ENCODE measurements around the gene CAPN8.

CAPN8 gene

DNA sequence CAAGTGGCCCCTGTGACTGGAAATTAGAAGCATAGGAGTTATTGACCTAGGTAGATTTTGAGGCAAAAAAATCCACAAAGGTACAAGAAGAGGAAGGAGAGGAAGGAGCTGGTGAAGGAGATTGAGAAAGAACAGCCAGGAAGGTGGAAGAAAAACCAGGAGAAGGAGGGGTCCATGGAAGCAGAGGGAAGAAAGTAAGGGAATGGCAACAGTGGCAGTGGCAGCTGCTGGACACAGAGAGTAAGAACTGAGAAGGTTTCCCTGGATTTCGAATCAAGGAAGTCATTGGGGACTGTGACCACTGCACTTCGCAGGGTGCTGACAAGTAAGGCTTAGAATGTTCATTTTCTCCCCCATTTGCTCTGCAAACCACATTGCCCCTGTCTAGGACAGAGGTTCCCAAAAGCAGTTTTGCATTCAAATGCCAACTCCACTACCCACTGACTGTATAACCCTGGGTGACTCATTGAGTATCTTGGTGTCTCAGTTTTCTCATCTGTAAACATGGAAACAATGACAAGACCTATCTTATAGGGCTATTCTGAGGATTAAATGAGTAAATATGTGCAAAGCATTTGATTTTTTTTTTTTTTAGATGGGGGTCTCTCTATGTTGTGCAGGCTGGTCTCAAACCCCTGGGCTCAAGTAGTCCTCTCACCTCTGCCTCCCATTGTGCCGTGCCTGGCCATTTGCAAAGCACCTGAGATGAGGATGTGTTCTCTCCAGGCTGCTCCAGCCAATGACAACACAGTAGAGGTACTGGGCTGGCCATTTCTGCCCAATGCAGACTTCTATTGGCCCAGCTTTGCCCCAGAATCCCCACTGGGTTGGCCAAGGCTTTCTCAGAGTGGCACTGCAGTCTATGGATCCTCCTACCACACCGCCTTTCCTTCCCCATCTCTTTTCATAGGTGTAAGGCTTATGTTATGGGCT, 37.5 kb upstream of the CAPN8 start:
- H3K36me3 ChIP-seq: no peaks in the 10 kb centered on the region
- H3K4me3 ChIP-seq: no peak overlapping the region
- H3K27ac ChIP-seq: no peak overlapping the region
- peaks cover 10% of the 10 kb centered on the region for H3K4me1 ChIP-seq
- H4K20me1 ChIP-seq: no peaks in the 10 kb centered on the region
- TF ChIP-seq Cebpa-rat (IDR thresholded peaks at IDR 0.05): no peak
- H3K4me2 ChIP-seq: no peak overlapping the region
- no peaks in the 10 kb centered on the region for H3K27me3 ChIP-seq
- no peaks in the 10 kb centered on the region for H3K9me3 ChIP-seq
- no peak overlapping the region for H3K9ac ChIP-seq

GRCh38 chr1:223700942-223701637, 35.6 kb upstream of the CAPN8 start:
- H3K9me3 ChIP-seq: no peaks in the 10 kb centered on the region
- no peak overlapping the region for H3K4me2 ChIP-seq
- H3K9ac ChIP-seq: no peak overlapping the region
- TF ChIP-seq Cebpa-rat (IDR thresholded peaks at IDR 0.05): no peak
- H4K20me1 ChIP-seq: no peaks in the 10 kb centered on the region
- H3K36me3 ChIP-seq: no peaks in the 10 kb centered on the region
- peaks cover 9% of the 10 kb centered on the region for H3K4me1 ChIP-seq
- no peak overlapping the region for H3K27ac ChIP-seq
- H3K27me3 ChIP-seq: no peaks in the 10 kb centered on the region
- no peak overlapping the region for H3K4me3 ChIP-seq

GRCh38 chr1:223700388-223700918, 35.0 kb upstream of the CAPN8 start:
- H3K4me2 ChIP-seq: no peak overlapping the region

DNA sequence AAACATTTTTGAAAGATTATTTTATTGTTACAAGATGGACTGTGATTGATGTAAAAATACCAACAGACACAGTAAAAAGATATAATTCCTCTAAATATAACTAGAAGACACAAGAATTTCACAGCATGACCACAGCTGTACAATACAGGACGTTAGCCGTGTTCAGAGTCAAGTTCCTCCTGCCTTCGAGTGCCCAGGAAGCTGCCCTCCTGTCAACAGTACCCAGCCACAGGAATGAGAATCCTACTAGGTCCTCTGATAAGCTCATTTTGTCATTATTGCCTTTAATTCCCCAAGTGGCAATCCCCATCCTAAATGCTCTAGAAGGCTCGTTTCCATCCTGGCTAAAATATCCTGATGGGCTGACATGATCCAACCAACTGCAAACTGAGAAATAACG, 30.4 kb upstream of the CAPN8 start:
- H4K20me1 ChIP-seq: no peaks in the 10 kb centered on the region
- no peaks in the 10 kb centered on the region for H3K36me3 ChIP-seq
- H3K4me3 ChIP-seq: no peak overlapping the region
- H3K27me3 ChIP-seq: no peaks in the 10 kb centered on the region
- no peak overlapping the region for H3K27ac ChIP-seq
- no peak for TF ChIP-seq Cebpa-rat (IDR thresholded peaks at IDR 0.05)
- H3K4me1 ChIP-seq: peaks cover 7% of the 10 kb centered on the region; the same call in 1 of the 2 replicates
- no peak overlapping the region for H3K9ac ChIP-seq
- H3K4me2 ChIP-seq: no peak overlapping the region
- no peaks in the 10 kb centered on the region for H3K9me3 ChIP-seq

More at GRCh38 chr1:223700388-223700918, 35.0 kb upstream of the CAPN8 start:
- Histone ChIP-seq H3K27ac (no peak overlapping the region), H3K4me3 (no peak overlapping the region), H3K27me3 (no peaks in the 10 kb centered on the region), H3K4me1 (peaks cover 7% of the 10 kb centered on the region; the same call in 1 of the 2 replicates), H4K20me1 (no peaks in the 10 kb centered on the region), H3K9ac (no peak overlapping the region), H3K9me3 (no peaks in the 10 kb centered on the region), H3K36me3 (no peaks in the 10 kb centered on the region)
- TF ChIP-seq Cebpa-rat (IDR thresholded peaks at IDR 0.05): no peak

- Histone ChIP-seq H3K27me3 (no peaks in the 10 kb centered on the region), H3K36me3 (no peaks in the 10 kb centered on the region), H3K9ac (no peak overlapping the region), H3K27ac (no peak overlapping the region), H3K9me3 (no peaks in the 10 kb centered on the region), H4K20me1 (no peaks in the 10 kb centered on the region), H3K4me3 (no peak overlapping the region), H3K4me1 (peaks cover 7% of the 10 kb centered on the region; the same call in 1 of the 2 replicates), H3K4me2 (no peak overlapping the region)
- TF ChIP-seq Cebpa-rat (IDR thresholded peaks at IDR 0.05): no peak
These were observed 29.6 kb upstream of the CAPN8 start for GRCh38 chr1:223695014-223695548.

DNA sequence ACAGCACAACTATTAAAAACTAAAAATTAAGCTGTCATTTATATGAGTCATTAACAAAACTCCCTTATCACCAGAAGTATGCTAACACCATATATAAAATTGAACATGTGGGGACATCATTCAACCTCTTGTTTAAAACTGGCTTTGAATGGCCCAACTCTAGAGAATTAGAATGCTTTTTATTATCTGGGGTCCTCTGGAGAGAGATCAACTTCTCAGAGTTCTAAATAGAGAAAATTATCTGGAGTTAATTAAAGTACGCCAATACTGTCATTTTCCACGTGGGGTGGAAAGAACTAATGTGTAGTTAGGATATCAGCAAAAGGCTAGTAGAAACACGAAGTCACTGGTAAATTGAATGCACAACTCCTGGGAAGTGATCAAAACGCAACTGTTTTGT, 25.6 kb upstream of the CAPN8 start:
- no peaks in the 10 kb centered on the region for H3K9me3 ChIP-seq
- no peaks in the 10 kb centered on the region for H3K27me3 ChIP-seq
- TF ChIP-seq Cebpa-rat (IDR thresholded peaks at IDR 0.05): no peak
- H3K27ac ChIP-seq: no peak overlapping the region
- no peaks in the 10 kb centered on the region for H3K36me3 ChIP-seq
- H3K4me3 ChIP-seq: no peak overlapping the region
- H3K9ac ChIP-seq: no peak overlapping the region
- no peak overlapping the region for H3K4me2 ChIP-seq
- H3K4me1 ChIP-seq: no peaks in the 10 kb centered on the region
- H4K20me1 ChIP-seq: no peaks in the 10 kb centered on the region

GRCh38 chr1:223684488-223684792, 18.9 kb upstream of the CAPN8 start:
- no peak overlapping the region for H3K4me3 ChIP-seq
- no peaks in the 10 kb centered on the region for H3K9me3 ChIP-seq
- no peaks in the 10 kb centered on the region for H3K36me3 ChIP-seq
- H3K27me3 ChIP-seq: no peaks in the 10 kb centered on the region
- H4K20me1 ChIP-seq: no peaks in the 10 kb centered on the region
- no peak for TF ChIP-seq Cebpa-rat (IDR thresholded peaks at IDR 0.05)
- H3K27ac ChIP-seq: no peak overlapping the region
- H3K4me1 ChIP-seq: no peaks in the 10 kb centered on the region
- no peak overlapping the region for H3K9ac ChIP-seq
- H3K4me2 ChIP-seq: no peak overlapping the region

DNA sequence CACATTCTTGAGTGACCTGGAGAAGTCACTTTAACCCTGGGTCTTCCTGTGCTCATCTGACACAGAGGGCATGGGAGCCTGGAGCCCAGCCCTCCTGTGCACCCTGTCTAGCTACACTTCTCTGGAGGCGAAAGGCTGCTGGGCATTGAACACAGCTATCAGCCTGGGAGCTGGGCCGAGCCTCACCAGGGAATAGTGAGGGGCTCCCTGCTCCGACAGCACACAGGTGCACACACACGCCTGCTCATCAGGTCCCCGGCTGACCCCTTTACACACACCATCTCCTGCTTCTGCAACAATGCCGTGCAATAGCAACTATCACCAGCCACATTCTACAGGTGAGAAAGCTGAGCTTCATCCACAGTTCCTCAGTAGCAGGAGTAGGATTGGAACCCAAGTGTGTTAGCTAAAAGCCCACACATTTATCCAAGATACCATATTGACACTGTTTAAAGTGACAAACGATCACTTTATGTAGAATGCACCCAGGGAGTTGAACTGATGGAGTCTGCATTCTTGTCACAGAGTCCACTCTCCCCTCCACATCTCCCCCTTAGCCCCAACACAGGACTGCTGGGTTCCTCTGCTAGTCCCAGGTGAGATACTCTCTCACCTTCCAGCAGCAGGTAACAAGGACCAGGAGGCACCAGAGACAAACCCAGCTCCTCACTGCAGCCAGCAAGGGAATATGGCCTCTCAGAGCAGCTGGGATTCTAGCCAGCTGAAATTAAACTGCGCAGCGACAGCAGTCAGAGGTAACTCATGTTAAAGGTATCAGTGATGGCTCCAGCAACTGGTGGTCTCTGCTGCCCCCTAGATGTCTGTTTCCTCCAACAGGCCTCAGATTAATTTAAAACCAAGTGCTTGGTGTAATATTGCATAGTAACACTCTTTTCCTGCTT, 18.3 kb upstream of the CAPN8 start:
- H3K4me1 ChIP-seq: no peaks in the 10 kb centered on the region
- H3K9ac ChIP-seq: no peak overlapping the region
- no peak for TF ChIP-seq Cebpa-rat (IDR thresholded peaks at IDR 0.05)
- H3K36me3 ChIP-seq: no peaks in the 10 kb centered on the region
- H4K20me1 ChIP-seq: no peaks in the 10 kb centered on the region
- no peak overlapping the region for H3K4me3 ChIP-seq
- no peak overlapping the region for H3K27ac ChIP-seq
- H3K9me3 ChIP-seq: no peaks in the 10 kb centered on the region
- H3K4me2 ChIP-seq: no peak overlapping the region
- no peaks in the 10 kb centered on the region for H3K27me3 ChIP-seq

GRCh38 chr1:223682502-223682901, 17.0 kb upstream of the CAPN8 start:
- H3K36me3 ChIP-seq: no peaks in the 10 kb centered on the region
- no peak for TF ChIP-seq Cebpa-rat (IDR thresholded peaks at IDR 0.05)
- no peaks in the 10 kb centered on the region for H3K27me3 ChIP-seq
- no peak overlapping the region for H3K27ac ChIP-seq
- no peaks in the 10 kb centered on the region for H3K4me1 ChIP-seq
- no peak overlapping the region for H3K9ac ChIP-seq
- H3K4me3 ChIP-seq: no peak overlapping the region
- H3K4me2 ChIP-seq: no peak overlapping the region
- H4K20me1 ChIP-seq: no peaks in the 10 kb centered on the region
- H3K9me3 ChIP-seq: no peaks in the 10 kb centered on the region
